HG03432 (cell line): ENCODE results near the gene FRY.
A peak's percentile ranks its signal among the peaks of the same experiment; 100 is the strongest.

Experiments
- ATAC-seq: cut with Tn5 transposase; IDR thresholded peaks from one replicate; pipeline ENCODE4 v1.9.1; 2021; ENCODE audit warnings: mild to moderate bottlenecking, moderate library complexity; ENCODE audit not compliant: unreplicated experiment

Gene FRY

DNA sequence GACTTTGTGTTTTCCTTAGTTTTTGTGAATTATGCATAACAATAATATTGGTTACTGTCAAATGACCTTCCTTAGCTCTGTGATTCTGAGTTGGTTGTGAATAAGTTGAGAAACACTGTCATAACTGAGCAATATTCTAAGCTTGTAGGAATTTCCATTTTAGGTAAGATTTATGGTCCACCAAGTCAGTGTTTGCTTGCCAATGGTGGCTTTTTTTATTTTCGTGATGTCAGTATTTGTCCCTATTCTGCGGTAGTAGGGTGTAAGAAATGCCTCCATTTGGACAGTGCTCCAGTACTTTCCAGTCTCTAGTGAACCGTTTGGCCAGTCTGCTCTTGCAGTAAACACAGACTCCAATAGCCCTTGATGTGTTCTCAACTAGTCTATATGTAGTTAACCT, 94.7 kb downstream of the FRY start:
- no peak for ATAC-seq

GRCh38 chr13:32126756-32127155, 95.2 kb downstream of the FRY start:
- no peak for ATAC-seq

DNA sequence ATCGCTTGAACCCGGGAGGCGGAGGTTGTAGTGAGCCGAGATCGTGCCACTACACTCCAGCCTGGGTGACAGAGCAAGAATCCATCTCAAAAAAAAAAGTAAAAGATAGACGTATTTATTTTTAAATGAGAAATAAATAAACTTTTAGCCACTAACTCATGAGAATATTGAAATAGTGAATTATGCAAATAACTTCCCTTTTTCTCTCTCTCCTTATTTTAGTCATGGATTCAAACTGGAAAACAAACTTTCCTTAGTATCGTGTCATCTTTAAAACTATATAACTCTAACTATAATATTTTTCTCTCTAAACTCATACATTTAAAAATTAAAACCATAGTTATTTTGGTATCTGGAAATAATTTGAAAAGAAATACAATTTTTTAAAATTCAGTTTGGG, 96.1 kb downstream of the FRY start:
- ATAC-seq, result no peak

GRCh38 chr13:32134241-32135055, 102.9 kb downstream of the FRY start:
- no peak for ATAC-seq

GRCh38 chr13:32135056-32135390, 103.4 kb downstream of the FRY start:
- ATAC-seq, result no peak

GRCh38 chr13:32135655-32136054, 104.1 kb downstream of the FRY start:
- no peak for ATAC-seq

DNA sequence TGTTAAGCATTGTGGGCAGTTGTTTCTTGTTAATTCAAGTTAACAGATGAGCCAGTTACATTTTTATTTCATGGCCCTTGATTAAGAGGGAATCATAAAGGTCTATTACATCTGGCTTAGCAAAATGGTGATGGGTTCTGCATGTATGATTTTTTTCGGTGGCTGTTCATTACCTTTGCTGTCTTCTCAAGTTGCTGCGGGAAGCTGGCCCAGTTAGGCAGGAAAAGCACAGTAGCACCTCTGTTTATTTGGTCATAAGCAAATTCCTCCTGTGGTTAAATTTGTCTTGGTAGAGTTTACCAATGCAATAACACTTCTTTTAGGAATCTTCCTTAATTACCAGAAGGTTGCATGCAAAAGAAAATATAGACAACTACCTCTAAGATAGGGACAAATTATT, 104.5 kb downstream of the FRY start:
- ATAC-seq, result no peak

DNA sequence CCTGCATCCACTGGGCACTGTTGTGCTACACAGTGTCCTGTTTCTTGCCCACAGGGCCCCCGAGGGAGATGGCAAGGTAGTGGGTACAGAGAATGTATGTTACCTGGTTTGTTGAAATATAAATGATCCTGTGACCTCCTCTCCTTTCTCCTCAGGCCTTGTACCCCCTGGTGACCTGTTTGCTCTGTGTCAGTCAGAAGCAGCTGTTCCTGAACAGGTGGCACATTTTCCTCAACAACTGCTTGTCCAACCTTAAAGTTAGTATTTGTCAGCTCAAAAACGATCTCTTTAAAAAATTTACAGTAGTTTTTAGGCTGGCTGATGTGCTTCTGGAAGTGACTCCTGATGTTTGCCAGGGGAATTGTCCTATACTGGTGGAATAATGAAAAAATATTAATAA, 105.1 kb downstream of the FRY start:
- no peak for ATAC-seq

DNA sequence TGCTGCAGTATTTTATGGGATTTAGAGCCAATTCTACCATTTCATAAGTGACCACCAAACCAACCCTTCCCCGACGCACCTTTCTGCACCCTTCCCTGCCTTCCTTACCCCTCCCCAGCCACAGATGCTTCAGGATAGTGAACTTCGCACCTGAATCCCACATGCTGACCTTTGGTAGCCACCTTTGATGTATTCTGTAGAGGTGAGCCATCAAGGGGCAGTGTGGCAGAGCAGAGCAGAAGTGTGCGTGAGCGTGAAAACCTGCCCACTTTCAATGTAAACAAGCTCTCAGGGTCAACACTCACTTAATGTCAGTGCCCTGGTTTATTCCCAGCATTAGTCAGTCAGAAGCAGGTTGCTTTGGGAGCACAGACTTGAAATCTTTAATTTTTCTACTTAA, 107.7 kb downstream of the FRY start:
- no peak for ATAC-seq

DNA sequence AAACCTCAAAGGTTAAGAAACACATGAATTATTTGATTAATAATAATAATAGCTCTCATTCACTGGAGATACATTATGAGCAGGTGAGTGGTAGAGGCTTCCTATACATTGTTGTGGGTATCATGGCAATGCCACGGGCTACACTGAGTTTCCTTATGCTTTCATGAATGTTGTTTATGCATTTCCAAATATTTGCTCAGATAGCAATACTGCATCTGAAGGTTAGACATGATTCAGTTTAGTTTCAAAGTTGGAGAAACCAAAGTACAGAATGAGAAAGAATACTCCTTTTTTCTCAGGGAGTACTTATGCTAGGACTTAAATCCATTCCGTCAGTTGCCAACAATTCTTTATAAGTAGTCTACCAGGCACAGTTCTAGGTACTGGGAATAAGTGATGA, 108.5 kb downstream of the FRY start:
- no peak for ATAC-seq

DNA sequence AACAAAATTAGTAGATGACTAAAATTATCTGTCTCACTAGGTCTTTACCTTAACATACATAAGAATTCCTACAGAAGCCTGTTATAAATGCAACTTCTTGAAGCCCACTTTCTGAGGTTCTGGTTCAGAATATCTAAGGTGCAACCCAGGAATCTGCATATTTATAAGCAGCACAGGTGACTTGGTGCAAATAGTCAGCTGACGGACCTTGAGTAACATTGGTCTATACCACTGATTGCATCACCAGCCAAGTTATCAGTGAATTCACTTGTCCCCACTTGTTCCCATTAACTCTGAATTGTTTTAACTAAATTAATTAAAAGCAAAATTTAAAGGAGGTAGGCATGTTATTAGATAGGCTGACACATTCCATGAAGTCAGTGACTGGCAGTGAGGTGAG, 109.9 kb downstream of the FRY start:
- ATAC-seq, result no peak

- ATAC-seq, result no peak
These were observed 110.5 kb downstream of the FRY start for GRCh38 chr13:32142115-32142514.

DNA sequence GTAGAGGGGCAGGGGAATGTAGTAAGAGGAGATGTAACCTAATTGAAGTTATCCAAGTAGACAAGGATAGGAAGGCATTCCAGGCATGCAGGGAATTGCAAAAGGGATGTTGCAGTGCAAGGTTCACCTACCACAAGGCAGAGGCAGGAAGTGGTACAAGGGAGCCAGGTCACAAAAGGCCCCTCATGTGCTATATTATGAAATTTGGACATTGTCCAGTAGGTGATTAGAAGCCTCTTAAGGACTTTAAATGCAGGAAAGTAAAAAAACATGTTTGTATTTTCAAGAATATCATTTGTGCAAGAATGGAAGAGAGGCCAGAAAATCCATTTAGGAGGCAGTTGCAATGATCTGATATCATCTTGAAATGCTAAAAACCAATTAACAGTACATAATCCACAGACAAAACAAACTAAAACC, 111.4 kb downstream of the FRY start:
- no peak for ATAC-seq

- no peak for ATAC-seq
These were observed 115.6 kb downstream of the FRY start for GRCh38 chr13:32147193-32147592.

DNA sequence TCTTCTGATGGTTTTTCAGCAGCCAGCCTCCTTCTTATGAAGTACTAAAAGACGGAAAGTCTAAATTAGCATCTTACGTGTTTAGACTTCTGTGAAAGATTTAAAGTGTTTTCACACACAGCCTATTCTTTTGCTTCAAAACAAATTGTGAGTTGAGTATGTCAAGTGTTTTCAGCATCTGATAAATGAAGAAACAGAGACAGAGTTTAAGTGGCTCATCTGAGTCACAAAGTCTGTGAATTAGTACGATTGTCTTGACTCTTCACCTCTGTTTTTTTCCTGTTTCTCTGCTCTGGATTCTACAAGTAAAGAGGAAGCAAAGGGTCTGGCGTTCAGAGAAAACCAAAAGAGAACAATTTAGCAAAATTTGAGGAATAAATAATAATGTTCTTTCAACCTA, 116.4 kb downstream of the FRY start:
- ATAC-seq, result no peak

GRCh38 chr13:32150239-32150638, 118.7 kb downstream of the FRY start:
- ATAC-seq, result no peak

GRCh38 chr13:32150794-32151193, 119.2 kb downstream of the FRY start:
- ATAC-seq, result no peak

DNA sequence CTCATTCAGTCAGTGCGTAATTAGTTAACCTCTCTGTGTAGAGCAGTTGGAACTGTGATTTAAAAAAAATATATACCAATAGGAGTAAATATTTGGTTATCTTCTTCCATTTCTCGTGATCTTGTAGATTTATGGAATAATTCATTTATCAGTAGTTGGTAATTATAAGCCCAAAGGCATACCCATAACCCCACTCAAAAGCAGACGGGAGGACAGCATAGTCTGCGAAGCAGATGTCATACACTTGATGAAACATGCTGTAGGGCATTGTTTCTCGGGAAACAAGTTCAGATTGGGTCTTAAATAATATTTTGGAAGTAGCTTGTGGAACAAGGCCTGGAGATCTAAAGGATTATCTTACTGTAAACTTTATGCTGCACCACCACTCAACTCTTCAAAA, 119.7 kb downstream of the FRY start:
- ATAC-seq, result no peak

DNA sequence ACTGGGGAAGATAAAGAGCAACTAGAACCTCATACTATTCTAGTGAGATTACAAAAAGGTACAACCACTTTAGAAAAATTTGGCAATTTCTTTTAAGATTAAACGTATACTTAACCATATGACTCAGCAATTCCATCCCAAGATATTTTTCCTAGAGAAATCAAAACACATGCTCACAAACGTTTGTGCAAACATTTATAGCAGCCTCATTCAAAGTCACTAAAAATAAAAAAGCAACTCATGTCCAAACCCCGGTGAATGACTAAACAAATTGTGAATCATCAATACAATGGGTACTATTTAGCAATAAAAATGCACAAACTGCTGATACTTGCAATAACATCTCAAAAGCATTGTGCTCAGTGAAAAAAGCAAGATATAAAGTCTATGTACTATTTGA, 121.5 kb downstream of the FRY start:
- ATAC-seq, result no peak

GRCh38 chr13:32159137-32159869, 127.7 kb downstream of the FRY start:
- no peak for ATAC-seq

DNA sequence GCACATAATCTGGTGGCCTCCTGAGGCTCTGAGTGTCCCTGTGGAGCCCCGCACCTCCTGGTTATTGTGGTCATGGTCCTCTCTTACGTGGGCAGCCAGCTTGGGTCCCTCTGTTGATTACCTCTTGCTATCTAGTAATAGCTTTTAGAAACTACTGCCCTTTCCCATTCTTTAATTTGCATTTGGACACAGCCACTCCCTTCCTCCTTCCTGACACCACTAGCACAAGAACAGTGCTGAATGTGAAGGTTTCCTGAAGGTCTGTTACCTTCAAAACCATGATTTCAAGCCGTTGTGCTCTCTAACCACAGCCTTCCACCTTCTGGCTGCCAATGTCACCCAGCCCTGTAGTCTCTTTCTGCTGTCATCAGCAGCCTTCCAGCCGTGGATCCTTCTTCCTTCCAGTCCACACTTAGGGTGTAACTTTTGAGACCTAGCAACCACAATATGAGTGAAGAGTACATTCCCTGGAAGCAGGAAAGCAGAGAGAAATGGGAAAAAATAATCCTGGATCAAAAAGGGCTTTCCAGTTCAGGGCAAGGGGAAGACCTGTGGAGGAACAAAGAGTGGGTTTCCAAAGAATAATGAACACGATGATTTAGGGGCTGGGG, 130.9 kb downstream of the FRY start:
- ATAC-seq, result no peak

DNA sequence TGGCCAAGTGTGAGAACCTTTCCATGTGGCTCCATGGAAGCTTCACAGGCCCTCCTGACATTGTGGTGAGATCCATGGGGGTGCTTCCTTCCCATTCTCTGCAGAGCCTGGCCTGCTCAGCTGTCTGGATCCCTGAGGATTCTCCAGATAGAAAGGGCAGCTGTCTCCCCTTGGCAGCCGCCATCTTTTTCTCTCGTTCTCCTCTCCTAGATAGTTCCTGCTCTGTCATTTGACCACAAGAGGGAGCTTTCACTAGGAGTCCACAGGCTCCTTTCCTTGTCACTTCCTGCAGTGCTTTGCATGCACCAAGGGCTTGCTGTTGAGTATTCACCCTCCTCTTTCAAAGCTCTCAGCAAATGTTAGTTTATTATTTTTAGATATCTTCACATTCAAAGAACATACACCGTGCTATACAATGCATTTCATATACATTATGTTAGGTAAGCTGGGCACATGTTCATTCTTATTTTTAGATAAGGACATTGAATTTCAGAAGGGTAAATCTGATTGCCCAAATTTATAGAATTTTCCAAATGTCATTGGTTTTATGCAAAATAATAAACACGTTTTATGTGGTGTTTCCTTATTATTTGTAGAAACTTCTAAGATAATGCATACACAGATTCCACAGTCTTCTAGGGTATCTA, 133.2 kb downstream of the FRY start:
- peak; percentile 66 for ATAC-seq
